ENCODE results near the gene CGB3.

- TF ChIP-seq CTCF (IDR thresholded peaks at IDR 0.05): no peak
- TF ChIP-seq POLR2A (IDR thresholded peaks at IDR 0.05): no peak
Observed at GRCh38 chr19:48986211-48986610, 37.9 kb downstream of the CGB3 start.

All from tibial nerve (tissue), 3 donors.